ENCODE results near the gene ZBTB40.

ZBTB40 gene

GRCh38 chr1:22507587-22507986 lies 55.9 kb downstream of the ZBTB40 start:
- no peak for DNase-seq

- no peak for DNase-seq
Observed at GRCh38 chr1:22508329-22508728, 56.7 kb downstream of the ZBTB40 start.

GRCh38 chr1:22508991-22509390 lies 57.3 kb downstream of the ZBTB40 start:
- DNase-seq: no peak

GRCh38 chr1:22509815-22510214 lies 58.2 kb downstream of the ZBTB40 start:
- no peak for DNase-seq

GRCh38 chr1:22512873-22513272 lies 61.2 kb downstream of the ZBTB40 start:
- no peak for DNase-seq

- no peak for DNase-seq
Observed at GRCh38 chr1:22516906-22517571, 65.4 kb downstream of the ZBTB40 start.

GRCh38 chr1:22517956-22518355 lies 66.3 kb downstream of the ZBTB40 start:
- DNase-seq: no peak

GRCh38 chr1:22518379-22518778 lies 66.7 kb downstream of the ZBTB40 start:
- no peak for DNase-seq

- no peak for DNase-seq
Observed at GRCh38 chr1:22520871-22521270, 69.2 kb downstream of the ZBTB40 start.

- DNase-seq: no peak
Observed at GRCh38 chr1:22521692-22522091, 70.0 kb downstream of the ZBTB40 start.

- no peak for DNase-seq
Observed at GRCh38 chr1:22522221-22522743, 70.6 kb downstream of the ZBTB40 start.

- no peak for DNase-seq
Observed at GRCh38 chr1:22524481-22524880, 72.8 kb downstream of the ZBTB40 start.

- DNase-seq: no peak
Observed at GRCh38 chr1:22525211-22525610, 73.6 kb downstream of the ZBTB40 start.

GRCh38 chr1:22525646-22526045 lies 74.0 kb downstream of the ZBTB40 start:
- DNase-seq: no peak

- DNase-seq: no peak
Observed at GRCh38 chr1:22526098-22526497, 74.4 kb downstream of the ZBTB40 start.

GRCh38 chr1:22526677-22527076 lies 75.0 kb downstream of the ZBTB40 start:
- DNase-seq: no peak

- no peak for DNase-seq
Observed at GRCh38 chr1:22527122-22527521, 75.5 kb downstream of the ZBTB40 start.

- no peak for DNase-seq
Observed at GRCh38 chr1:22527555-22528296, 76.1 kb downstream of the ZBTB40 start.

- DNase-seq: no peak
Observed at GRCh38 chr1:22528451-22528850, 76.8 kb downstream of the ZBTB40 start.

- DNase-seq: no peak
Observed at GRCh38 chr1:22529901-22530621, 78.4 kb downstream of the ZBTB40 start.

- no peak for DNase-seq
Observed at GRCh38 chr1:22530715-22531114, 79.1 kb downstream of the ZBTB40 start.

- no peak for DNase-seq
Observed at GRCh38 chr1:22531251-22531650, 79.6 kb downstream of the ZBTB40 start.

GRCh38 chr1:22533244-22533895 lies 81.7 kb downstream of the ZBTB40 start:
- no peak for DNase-seq

All from NCI-H1694 (cell line).